ENCODE measurements around the gene SIAE. TPM values are rescaled to one million over a fixed set of nuclear protein-coding genes. Genes with fewer than 3 reads are reported as not detected.

SIAE gene
- total and polyA plus RNA-seq, 10 of the 15 experiments (the other 5 are each of a cell fraction or from before 2014, with no cell fraction given), result 0.93 to 6.9 (median 4.2) TPM

DNA sequence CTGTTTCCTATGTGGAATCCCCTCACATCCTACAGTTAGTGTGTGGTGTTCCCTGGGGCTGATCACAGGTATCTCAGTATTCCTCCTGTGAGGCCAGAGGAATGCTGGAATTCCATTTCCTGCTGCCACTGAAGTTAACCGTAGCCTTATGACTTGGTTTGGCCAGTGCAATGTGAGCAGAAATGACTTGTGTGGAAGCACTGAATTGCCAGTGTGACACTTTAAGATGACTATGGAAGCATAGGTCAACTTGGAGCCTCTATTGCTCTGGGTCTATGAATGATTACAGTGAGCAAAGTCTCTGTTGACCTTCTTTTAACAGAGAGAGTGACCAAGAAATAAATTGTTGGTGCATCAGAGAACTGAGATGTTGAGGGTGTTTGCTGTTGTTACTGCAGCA, 34.4 kb downstream of the SIAE start:
- WGBS (ENCODE audit: insufficient coverage, insufficient replicate concordance, low lambda C conversion rate, missing lambda C conversion rate), result 100% methylated on average over 1 of the region's 1 CpG
- BruUV-seq (replicated peaks), result no TSS peak
- ChIA-PET POLR2A (no interaction called here), SMC1A (ENCODE audit: uncharacterized antibody, unreplicated experiment) (interaction anchor here (1.1 to 1.7 kb wide), 4 partner anchors 10 to 154 kb away, joined by 3 to 4 read pairs (median 4); no protein-coding TSS in a partner anchor), CTCF (interaction anchor here (1.0 to 7.6 kb wide), 5 partner anchors 9 to 228 kb away, joined by 3 to 52 read pairs (median 4); no protein-coding TSS in a partner anchor), RAD21 (ENCODE audit: unreplicated experiment) (no interaction called here)
- no peak overlapping the region for H3K9ac ChIP-seq (ENCODE audit: control insufficient read depth, insufficient read depth, low read length)
- FAIRE-seq (no peak), DNase-seq (ENCODE audit: low read depth, low spot score) (no peak), ATAC-seq (no peak)
- H3K9me3 ChIP-seq (replicated peaks; ENCODE audit: control insufficient read depth, insufficient read depth, low read length), result no peaks in the 10 kb centered on the region; the same call in 2 of the 3 replicates
- no peaks in the 10 kb centered on the region for H4K20me1 ChIP-seq (ENCODE audit: control insufficient read depth, insufficient read depth)
- in situ Hi-C loops (cut with MboI) (no loop called here), intact Hi-C loops (cut with micrococcal nuclease; ENCODE audit: unreplicated experiment) (no loop called here)
- H3K27ac ChIP-seq (ENCODE audit: control insufficient read depth, insufficient read depth), result no peak overlapping the region
- no peak overlapping the region for H3K4me3 ChIP-seq
- peaks cover 0 to 5% of the 10 kb centered on the region in 2 experiments; a peak in 3 of 4 replicates for H3K36me3 ChIP-seq (ENCODE audit: control insufficient read depth in 2 of 2, insufficient read depth in 2 of 2, low read length in 1 of 2)
- H3K4me1 ChIP-seq (ENCODE audit: control insufficient read depth, insufficient read depth, low read length), result no peaks in the 10 kb centered on the region
- no peaks in the 10 kb centered on the region for H3K27me3 ChIP-seq (replicated peaks in 1 of 2; ENCODE audit: control insufficient read depth in 2 of 2, insufficient read depth in 2 of 2, low read length in 1 of 2)
- H2AFZ ChIP-seq (ENCODE audit: control insufficient read depth, low read depth, low read length), result no peak overlapping the region
- H3K4me2 ChIP-seq (ENCODE audit: control insufficient read depth, insufficient read depth), result no peak overlapping the region
- H3K79me2 ChIP-seq (ENCODE audit: control insufficient read depth, insufficient read depth, low read length), result no peaks in the 10 kb centered on the region
- TF ChIP-seq KAT2A (conservative IDR thresholded peaks at IDR 0.05; ENCODE audit: control insufficient read depth, low read depth, low read length) (no peak), TCF12 (IDR thresholded peaks at IDR 0.05; ENCODE audit: low read depth, low read length) (no peak), MEF2A (IDR thresholded peaks at IDR 0.05; ENCODE audit: insufficient read depth, low read depth, low read length) (no peak), SIX5 (IDR thresholded peaks at IDR 0.05; ENCODE audit: low read depth, low read length, severe bottlenecking) (no peak), POLR2AphosphoS5 (IDR thresholded peaks at IDR 0.05; ENCODE audit: low read length) (no peak), TCF3 (IDR thresholded peaks at IDR 0.05; ENCODE audit: borderline replicate concordance, insufficient read depth, low read depth, low read length) (no peak), IKZF2 (IDR thresholded peaks at IDR 0.05) (no peak), FOXM1 (IDR thresholded peaks at IDR 0.05; ENCODE audit: low read depth, low read length) (no peak), MTA3 (IDR thresholded peaks at IDR 0.05; ENCODE audit: borderline replicate concordance, low read length) (no peak), MYC (IDR thresholded peaks at IDR 0.05; ENCODE audit: insufficient read depth, insufficient read length, insufficient replicate concordance, low read length, severe bottlenecking) (no peak), CREM (IDR thresholded peaks at IDR 0.05; ENCODE audit: low read depth) (no peak), DPF2 (IDR thresholded peaks at IDR 0.05) (no peak)
- TF ChIP-seq, protein P1, sequence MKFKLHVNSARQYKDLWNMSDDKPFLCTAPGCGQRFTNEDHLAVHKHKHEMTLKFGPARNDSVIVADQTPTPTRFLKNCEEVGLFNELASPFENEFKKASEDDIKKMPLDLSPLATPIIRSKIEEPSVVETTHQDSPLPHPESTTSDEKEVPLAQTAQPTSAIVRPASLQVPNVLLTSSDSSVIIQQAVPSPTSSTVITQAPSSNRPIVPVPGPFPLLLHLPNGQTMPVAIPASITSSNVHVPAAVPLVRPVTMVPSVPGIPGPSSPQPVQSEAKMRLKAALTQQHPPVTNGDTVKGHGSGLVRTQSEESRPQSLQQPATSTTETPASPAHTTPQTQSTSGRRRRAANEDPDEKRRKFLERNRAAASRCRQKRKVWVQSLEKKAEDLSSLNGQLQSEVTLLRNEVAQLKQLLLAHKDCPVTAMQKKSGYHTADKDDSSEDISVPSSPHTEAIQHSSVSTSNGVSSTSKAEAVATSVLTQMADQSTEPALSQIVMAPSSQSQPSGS (IDR thresholded peaks at IDR 0.05; ENCODE audit: low read length), result no peak
- TF ChIP-seq, protein P2, sequence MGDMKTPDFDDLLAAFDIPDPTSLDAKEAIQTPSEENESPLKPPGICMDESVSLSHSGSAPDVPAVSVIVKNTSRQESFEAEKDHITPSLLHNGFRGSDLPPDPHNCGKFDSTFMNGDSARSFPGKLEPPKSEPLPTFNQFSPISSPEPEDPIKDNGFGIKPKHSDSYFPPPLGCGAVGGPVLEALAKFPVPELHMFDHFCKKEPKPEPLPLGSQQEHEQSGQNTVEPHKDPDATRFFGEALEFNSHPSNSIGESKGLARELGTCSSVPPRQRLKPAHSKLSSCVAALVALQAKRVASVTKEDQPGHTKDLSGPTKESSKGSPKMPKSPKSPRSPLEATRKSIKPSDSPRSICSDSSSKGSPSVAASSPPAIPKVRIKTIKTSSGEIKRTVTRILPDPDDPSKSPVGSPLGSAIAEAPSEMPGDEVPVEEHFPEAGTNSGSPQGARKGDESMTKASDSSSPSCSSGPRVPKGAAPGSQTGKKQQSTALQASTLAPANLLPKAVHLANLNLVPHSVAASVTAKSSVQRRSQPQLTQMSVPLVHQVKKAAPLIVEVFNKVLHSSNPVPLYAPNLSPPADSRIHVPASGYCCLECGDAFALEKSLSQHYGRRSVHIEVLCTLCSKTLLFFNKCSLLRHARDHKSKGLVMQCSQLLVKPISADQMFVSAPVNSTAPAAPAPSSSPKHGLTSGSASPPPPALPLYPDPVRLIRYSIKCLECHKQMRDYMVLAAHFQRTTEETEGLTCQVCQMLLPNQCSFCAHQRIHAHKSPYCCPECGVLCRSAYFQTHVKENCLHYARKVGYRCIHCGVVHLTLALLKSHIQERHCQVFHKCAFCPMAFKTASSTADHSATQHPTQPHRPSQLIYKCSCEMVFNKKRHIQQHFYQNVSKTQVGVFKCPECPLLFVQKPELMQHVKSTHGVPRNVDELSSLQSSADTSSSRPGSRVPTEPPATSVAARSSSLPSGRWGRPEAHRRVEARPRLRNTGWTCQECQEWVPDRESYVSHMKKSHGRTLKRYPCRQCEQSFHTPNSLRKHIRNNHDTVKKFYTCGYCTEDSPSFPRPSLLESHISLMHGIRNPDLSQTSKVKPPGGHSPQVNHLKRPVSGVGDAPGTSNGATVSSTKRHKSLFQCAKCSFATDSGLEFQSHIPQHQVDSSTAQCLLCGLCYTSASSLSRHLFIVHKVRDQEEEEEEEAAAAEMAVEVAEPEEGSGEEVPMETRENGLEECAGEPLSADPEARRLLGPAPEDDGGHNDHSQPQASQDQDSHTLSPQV (IDR thresholded peaks at IDR 0.05), result no peak
- TF ChIP-seq, protein P3, sequence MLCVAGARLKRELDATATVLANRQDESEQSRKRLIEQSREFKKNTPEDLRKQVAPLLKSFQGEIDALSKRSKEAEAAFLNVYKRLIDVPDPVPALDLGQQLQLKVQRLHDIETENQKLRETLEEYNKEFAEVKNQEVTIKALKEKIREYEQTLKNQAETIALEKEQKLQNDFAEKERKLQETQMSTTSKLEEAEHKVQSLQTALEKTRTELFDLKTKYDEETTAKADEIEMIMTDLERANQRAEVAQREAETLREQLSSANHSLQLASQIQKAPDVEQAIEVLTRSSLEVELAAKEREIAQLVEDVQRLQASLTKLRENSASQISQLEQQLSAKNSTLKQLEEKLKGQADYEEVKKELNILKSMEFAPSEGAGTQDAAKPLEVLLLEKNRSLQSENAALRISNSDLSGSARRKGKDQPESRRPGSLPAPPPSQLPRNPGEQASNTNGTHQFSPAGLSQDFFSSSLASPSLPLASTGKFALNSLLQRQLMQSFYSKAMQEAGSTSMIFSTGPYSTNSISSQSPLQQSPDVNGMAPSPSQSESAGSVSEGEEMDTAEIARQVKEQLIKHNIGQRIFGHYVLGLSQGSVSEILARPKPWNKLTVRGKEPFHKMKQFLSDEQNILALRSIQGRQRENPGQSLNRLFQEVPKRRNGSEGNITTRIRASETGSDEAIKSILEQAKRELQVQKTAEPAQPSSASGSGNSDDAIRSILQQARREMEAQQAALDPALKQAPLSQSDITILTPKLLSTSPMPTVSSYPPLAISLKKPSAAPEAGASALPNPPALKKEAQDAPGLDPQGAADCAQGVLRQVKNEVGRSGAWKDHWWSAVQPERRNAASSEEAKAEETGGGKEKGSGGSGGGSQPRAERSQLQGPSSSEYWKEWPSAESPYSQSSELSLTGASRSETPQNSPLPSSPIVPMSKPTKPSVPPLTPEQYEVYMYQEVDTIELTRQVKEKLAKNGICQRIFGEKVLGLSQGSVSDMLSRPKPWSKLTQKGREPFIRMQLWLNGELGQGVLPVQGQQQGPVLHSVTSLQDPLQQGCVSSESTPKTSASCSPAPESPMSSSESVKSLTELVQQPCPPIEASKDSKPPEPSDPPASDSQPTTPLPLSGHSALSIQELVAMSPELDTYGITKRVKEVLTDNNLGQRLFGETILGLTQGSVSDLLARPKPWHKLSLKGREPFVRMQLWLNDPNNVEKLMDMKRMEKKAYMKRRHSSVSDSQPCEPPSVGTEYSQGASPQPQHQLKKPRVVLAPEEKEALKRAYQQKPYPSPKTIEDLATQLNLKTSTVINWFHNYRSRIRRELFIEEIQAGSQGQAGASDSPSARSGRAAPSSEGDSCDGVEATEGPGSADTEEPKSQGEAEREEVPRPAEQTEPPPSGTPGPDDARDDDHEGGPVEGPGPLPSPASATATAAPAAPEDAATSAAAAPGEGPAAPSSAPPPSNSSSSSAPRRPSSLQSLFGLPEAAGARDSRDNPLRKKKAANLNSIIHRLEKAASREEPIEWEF (IDR thresholded peaks at IDR 0.05; ENCODE audit: insufficient replicate concordance, low read depth, low read length), result no peak
